Effector CD8-positive, alpha-beta T cell (primary cell): ENCODE results near the gene SLC5A1.

Experiments
- DNase-seq: peaks from one replicate; lab custom pipeline; 2025; lab: John Stamatoyannopoulos, UW
- total RNA-seq, 4 experiments: gene quantifications; one replicate each; lab custom pipeline; 2026; lab: John Stamatoyannopoulos, UW

The SLC5A1 gene
- total RNA-seq: 0 to 0.35 (median 0.09) reads per million in 4 experiments

DNA sequence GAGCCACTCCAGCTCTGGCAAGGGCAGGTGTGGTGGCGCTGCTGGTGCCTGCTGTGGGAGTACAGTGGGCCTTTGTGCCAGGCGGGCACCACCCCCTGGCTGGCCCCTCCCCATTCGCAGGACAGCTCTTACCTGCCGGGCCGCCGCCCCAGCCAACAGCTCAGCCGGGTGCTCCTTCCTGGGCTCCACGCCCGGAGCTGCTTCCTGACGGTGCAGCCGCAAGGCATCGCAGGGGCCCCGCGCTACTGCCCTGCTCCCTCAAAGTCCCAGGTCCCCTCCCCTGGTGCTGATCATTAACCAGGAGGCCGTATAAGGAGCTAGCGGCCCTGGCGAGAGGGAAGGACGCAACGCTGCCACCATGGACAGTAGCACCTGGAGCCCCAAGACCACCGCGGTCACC is at the start of gene SLC5A1:
Gene SLC5A1, plus strand, starts transcription at position 338 of the 400 bp plus-strand sequence. Its CDS starts 21 bp downstream, at position 359.
- no peak for DNase-seq

DNA sequence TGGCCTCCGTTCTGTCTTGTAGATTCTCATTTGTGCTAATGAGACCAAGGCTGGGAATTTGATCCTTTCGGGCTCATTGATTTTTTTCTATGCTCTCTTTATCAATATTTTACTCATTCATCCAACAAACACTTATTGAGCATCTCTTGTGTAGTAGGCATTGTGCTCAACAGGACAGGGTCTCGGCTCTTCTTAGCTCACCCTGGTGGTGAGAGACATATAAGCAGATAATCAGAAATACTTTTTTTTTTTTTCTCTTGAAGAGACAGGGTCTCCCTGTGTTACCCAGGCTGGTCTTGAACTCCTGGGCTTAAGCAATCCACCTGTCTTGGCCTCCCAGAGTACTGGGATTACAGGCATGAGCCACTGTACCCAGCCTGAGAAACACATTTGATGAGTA is 48.0 kb upstream of the SLC5A1 start:
- no peak for DNase-seq

GRCh38 chr22:31995807-31996206 is 47.3 kb upstream of the SLC5A1 start:
- DNase-seq: no peak

DNA sequence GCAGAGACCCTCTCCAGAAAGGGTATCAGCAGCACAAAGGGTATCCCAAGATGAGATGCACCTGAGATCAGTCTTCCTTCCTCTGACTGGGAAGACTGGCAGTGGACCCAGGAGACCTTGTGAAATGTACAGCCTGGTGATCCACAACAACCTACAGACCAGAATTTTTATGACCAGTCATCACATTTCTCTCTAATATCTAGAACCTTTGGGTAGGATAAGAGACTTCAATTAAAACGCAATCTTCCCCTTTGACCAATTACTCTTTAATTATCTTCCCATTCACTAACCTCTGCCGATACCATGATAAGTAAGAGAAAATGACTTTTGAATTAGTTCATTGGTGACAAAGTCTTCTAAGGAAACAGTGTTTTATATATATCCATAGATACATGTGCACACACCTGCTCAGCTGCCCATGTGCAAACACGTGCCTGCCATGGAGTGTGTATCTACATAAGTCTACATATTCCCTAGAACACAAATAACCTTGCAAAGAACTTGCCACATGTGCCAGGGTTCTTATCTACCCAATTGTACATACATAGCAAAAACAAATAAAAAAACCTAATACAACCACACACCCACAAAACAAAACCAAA is 44.2 kb upstream of the SLC5A1 start:
- DNase-seq: no peak

GRCh38 chr22:32000181-32000580 is 42.9 kb upstream of the SLC5A1 start:
- DNase-seq: no peak

DNA sequence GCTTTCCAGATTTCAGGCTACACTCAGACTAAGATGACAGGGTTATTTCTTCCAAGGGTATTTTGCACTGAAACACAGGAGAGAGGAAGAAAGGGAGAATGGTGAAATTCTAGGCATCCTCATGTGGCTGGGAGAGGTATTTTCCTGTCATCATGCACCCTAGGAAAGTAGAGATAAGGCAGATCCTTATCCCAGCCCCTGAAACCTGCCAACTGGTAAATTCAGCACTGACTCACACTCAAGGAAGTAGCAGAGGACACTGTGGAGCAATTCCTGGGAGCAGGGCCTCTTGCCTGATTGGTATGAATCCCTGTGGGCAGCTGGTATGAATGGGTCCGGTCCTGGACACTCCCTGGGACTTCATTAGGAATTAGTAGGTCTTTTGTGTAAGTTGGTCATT is 37.6 kb upstream of the SLC5A1 start:
- DNase-seq: no peak

GRCh38 chr22:32013200-32013599 is 29.9 kb upstream of the SLC5A1 start:
- no peak for DNase-seq

- no peak for DNase-seq
These were observed 27.0 kb upstream of the SLC5A1 start for GRCh38 chr22:32016081-32016480.

DNA sequence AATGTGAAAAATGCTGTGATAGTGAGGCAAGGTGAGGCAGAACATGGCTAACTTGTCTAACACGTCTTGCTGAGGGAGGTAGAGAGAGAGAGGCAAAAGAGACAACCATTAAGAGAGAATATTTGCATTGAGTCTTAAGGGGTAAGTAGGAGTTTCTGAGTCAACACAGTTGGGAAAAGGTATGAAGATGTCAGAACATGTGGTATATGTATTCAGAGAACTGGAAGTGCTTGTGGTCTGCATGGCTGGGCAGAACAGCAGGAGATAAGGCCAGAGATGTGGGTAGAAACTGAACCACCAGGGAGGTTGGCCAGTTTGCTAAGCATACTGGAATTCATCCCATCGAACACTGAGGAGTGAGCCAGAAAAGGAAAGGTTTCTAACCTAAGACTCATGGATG is 25.0 kb upstream of the SLC5A1 start:
- no peak for DNase-seq

- DNase-seq: no peak
These were observed 22.9 kb upstream of the SLC5A1 start for GRCh38 chr22:32020117-32020516.

DNA sequence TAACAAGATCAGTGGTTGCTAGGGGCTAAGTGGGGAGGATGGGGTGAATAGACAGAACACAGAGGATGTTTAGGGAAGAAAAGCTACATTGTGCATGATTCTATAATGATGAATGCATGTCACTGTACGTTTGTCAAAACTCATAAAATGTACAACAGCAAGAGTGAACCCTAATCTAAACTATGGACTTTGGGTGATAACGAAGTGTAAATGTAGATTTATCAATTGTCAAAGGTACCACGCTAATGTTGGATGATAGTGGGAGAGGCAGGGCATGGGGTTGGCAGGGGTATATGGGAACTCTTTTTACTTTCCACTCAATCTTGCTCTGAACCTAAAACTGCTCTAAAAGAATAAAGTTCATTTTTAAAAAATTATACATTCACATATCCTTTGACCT is 21.3 kb upstream of the SLC5A1 start:
- DNase-seq: no peak

- no peak for DNase-seq
These were observed 19.7 kb upstream of the SLC5A1 start for GRCh38 chr22:32023251-32023827.

DNA sequence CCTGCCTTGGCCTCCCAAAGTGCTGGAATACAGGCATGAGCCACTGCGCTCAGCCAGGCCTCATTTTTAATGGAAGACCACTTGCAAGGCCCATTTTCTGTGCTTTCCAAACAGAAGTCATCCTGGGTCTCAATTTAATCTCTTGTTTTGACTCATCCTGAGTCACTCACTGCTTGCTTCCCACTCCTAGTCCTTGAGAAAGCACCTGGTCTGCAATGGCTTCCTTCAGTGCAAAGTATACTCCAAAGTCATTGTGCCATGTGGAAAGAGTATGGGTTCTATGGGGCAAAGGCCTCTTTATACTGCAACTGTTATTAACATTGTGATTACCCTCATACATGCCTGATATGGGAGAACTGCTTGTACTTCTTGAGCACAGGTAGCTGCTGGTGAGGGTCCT is 18.3 kb upstream of the SLC5A1 start:
- no peak for DNase-seq

DNA sequence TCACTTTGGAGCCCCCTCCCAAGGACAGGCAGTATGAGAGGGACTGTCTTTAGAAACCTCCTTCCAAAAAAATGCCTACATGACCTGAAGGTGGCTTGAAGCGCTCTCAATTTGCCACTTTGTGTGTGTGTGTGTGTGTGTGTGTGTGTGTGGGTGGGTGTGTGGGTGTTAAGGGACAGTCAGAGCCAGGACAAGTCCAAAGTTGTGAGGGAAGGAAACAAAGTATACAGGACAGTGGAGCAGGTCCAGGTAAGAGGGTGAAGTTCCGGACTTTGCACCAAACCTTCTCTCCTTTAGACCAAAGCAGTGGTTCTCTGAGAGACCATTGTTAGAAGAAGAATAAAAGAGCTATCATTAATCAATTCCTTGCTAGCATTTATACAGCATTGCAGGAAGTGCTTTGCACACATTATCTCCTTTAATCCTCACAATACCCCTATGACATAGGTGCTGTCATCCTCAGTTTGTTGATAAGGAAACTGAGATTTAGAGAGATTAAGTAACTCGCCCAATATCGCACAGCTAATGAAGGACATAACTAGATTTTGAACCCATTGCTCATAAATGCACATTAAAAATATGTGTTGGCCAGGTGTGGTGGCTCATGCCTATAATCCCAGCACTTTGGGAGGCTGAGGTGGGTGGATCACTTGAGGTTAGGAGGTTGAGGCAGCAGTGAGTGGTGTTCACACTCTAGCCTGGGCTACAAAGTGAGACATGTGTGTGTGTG is 12.4 kb upstream of the SLC5A1 start:
- no peak for DNase-seq

DNA sequence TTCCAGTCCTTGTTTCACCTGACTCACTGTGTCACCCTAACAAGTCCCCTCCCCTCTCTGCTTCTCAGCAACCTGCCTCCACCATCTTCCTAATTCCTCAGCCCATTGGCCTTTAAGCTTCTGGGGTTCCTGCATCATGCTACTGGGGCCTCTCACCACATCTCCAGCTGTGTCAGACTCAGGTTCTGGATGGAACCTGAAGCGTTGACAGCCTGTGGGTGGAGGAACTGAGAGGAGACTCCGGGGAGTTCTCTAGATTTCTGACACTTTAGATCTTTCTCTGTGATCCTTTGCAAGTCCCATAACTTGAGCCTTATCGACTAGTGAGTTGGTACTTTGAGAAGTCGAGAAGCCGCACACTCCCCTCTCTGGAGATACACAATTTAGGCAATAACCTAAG is 11.6 kb upstream of the SLC5A1 start:
- no peak for DNase-seq

DNA sequence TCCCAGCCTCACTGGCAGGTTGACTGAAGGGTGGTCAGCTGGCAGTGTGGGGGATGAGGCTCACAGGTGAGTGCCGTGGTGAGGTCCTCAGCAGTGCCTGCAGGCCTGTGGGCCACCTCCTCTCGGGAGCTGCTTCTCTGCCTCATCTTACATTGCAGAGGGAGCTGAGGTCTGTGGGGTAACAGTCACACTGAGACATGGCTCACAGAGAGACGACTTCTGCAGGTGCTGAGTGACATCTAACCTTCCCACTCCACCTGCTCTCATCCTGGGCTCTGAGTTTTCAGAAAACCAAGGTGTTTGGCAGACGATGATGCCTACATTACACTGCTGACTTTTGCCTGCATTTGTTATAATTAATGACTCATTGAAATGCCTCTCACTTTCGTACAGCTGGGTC is 8.8 kb upstream of the SLC5A1 start:
- DNase-seq: no peak

- DNase-seq: no peak
These were observed 5.8 kb upstream of the SLC5A1 start for GRCh38 chr22:32037236-32037635.

DNA sequence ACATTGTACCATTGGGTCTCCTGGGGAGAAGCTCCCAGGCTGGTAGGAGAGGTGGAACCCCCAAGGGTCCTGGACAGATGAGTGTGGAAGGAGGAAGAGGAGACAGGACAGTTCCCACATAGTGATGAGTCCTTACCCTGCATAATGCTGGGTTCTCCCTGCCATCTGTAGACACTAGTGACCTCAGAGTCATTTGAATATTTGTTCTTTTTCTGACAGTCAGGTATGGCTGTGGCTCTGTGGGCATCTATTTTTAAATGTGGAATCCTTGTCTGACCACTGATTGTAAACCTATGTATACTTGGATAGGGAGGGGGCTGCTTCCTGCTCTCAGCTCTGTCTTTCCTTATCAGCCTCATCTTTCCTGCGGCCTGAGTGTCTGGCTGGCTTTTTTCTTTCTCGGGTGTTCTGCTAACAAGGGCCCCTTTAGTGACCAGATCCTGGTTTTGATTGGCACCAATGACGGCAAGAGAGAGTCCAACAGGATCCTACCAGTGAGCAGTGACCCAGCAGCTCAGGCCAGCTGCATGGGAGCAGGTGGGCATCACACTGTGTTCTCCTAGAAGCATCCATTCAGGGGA is 2.6 kb upstream of the SLC5A1 start:
- DNase-seq: no peak

DNA sequence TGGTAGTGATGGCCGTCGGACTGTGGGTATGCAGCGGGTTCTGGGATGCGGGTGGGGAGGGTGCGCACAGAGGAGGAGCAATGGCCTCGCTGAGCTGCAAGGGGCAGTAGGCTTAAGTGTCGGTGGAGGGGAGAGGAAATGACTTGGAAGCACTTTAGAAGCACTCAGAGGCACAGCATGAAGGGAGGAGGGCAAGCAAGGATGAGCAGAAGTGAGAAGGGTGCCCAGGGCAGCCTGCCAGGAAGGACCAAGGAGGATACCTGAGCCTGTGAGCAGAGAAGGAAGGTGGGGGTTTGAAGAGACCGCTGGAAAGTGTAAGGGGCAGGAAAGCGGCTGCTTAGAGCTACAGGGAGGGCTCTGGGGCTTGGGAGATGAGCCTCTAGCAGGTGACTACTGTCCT is 330 bp downstream of the SLC5A1 start:
- no peak for DNase-seq

DNA sequence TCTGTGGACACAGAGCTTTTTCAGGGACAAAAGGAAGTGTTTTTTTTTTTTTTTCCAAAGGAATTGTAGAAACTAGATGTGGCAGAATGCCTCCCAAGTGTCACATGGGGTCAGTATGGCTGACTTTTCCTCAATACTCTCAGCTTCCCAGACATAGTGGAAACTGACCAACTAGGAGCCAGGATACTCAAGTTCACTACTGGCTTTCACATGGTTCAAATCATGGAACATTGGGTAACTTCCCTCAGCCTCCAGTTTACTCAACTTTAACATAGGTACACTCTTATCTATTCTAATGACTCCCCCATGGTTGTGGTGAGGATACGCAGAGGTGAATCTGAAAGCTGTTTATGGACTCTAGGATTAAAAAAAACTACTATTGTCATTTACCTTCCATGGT is 1.4 kb downstream of the SLC5A1 start:
- no peak for DNase-seq

GRCh38 chr22:32044913-32045312 is 1.9 kb downstream of the SLC5A1 start:
- DNase-seq: no peak

DNA sequence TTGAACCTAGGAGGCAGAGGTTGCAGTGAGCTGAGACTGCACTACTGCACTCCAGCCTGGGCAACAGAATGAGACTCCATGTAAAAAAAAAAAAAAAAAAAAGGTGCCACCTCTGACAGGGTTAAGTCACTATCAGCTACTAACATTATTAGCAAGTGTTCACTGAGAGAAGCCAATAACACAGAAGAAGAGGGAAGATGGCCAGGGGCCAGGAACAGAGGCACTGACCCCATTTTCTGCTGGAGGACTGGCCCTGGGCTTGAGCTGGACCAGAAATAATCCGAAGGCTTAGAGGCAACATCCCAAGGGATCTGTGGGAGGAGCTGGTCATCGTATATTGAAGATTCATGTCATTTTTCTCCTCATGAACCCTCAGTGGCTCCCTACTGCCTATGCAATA is 5.0 kb downstream of the SLC5A1 start:
- no peak for DNase-seq
